HG03571 (cell line): ENCODE measurements around the gene ANKMY1.

Experiments
- ATAC-seq: cut with Tn5 transposase; IDR thresholded peaks from one replicate; pipeline ENCODE4 v1.9.1; 2021; ENCODE audit not compliant: unreplicated experiment

ANKMY1 gene

DNA sequence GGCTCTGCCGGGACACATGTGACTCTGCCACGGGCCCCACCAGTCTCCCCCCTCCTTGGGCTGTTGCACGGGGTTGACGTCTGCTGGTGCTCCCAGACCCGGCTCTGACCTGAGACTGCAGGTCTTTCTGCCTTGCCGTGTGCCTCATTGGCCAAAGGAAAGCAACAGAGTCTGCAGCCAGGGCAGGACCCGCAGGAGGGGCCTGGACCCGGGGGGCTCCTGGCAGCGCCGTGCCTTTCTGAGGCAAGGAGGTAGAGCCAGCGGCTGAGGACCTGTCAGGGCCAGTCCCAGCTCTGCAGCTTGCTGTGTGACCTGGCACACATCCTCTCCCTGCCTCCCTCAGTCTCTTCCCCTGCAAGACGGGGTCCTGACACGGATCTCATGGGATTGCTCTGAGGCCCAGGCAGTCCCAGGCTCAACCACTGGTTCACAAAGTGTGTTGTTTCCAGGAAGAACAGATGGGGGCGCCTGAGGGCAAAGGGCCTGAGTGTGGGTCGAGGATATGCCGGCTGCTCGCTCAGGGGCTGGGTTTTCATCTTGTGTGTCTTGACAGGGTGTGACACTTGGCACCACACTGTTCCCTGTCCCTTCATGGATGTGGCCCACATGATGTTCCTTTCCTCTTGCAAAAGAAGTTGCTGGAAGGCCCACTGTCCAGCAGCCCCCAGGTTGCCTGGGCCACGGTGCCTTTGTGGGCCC is 37.7 kb upstream of the ANKMY1 start:
- ATAC-seq, result no peak

DNA sequence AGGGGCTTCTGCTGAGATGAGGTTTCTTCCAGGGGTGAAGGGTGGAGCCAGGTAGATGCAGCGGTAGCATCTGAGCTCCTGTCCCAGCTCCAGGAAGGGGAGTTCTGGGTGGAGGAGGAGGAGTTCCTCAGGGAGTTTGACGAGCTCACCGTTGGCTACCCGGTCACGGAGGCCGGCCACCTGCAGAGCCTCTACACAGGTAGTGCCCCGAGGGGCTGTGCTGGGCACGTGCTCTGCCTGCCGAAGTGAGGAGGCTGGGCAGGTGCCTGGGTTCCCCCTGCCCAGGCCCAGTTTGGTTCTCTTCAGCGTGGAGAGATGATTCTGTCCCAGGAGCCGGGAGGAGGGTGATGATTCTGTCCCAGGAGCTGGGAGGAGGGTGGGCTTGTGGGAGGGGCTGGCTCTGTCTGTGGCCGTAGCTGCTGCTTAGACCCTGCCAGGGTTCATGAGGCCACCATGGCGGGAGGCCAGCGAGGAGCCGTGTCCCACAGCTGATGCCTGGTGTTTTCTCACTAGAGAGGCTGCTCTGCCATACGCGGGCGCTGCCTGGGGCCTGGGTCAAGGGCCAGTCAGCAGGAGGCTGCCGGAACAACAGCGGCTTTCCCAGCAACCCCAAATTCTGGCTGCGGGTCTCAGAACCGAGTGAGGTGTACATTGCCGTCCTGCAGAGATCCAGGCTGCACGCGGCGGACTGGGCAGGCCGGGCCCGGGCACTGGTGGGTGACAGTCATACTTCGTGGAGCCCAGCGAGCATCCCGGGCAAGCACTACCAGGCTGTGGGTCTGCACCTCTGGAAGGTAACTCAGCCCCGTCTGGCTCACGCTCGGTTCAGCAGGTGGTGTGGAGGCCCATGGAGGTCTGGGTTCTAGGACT is 37.0 kb upstream of the ANKMY1 start:
- ATAC-seq, result no peak

DNA sequence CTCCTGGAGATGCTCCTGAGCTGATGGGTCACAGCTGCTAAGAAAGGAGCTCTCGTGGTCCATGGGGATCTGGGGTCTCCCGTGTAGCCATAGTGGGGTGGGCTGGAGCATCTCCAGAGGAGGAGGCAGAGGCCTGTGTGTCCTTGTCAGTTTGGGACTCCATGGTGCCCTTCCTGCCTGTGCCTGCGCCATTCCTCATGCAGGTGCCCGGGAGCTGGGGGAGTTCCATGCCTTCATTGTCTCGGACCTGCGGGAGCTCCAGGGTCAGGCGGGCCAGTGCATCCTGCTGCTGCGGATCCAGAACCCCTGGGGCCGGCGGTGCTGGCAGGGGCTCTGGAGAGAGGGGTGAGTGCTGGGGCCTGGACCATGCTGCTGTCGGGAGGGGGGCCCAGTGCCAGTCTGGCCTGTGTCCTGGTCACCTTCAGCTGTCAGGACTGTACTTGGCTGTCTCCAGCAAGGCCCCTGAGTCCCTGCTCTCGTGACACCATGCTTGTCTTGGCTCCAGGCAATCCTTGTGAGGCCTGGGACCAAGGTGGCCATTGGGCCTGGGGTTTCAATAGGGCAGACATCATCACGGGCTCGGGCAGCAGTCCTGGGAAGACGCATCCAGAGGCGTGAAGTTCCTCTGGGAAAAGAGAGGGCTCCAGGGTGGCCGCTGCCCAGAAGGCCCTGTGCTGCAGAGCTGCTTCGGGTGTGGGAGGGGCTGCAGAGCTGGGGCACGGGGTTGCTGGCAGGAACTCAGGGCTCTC is 36.1 kb upstream of the ANKMY1 start:
- no peak for ATAC-seq

DNA sequence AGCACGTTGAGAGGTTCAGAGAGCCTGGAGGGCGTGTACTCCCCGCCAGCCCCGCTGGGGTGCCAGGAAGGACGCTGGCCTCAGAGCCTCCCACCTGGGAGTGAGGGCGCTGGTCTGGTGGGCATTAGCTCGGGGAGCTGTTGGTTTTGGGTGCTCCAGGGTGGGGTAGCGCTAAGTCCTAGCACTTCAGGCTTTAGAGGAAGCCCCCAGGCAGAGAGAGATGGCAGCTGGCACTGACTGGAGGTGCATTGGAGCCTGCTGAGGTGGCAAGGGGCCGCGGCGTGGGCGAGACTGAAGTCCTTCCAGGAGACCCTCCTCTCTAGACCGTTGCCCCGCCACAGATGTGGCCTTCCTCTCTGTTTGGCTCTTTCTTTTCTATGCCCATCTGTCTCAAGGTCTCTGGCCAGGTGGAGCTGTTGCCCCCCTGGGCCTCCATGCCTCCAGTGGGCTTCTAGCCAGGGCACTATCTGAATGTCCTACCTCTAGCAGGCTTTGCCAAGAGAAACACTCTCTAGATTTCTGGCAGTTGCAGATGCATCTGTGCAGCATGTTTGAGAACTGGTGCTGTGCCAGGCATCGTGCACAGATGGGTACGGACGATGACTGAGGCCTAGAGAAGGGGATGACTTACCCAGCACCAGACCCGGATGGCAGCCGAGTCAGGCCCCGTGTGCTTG is 35.4 kb upstream of the ANKMY1 start:
- ATAC-seq, result no peak

DNA sequence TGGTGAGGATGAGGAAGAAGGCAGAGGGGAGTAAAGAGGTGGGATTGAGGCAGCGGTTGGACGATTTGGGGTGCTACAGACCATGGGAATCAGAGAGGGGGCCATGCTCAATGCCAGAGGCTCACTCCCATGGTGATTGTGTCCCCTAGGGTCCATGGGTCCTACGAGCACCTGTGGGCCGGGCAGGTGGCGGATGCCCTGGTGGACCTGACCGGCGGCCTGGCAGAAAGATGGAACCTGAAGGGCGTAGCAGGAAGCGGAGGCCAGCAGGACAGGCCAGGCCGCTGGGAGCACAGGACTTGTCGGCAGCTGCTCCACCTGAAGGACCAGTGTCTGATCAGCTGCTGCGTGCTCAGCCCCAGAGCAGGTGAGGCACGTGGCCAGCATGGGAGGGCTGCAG is 34.0 kb upstream of the ANKMY1 start:
- no peak for ATAC-seq

DNA sequence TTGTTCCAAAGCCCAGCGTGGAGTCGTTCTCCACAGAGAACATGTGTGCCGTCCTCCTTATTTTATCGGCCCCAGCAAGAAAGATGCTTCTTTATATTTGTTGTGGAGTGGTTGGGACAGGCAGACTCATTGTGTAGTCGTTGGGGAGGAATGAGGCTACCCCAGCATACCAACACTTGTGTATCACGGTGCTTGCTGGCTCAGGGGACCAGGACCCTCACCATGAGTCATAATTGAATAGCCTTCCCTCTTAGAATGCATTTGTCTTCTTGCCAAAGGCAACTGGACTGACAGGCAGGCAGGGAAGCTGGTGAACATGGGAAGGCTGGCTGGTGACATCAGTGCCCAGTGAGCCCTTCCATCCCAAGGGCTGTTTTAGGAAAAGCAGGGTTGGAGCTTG is 33.4 kb upstream of the ANKMY1 start:
- no peak for ATAC-seq

DNA sequence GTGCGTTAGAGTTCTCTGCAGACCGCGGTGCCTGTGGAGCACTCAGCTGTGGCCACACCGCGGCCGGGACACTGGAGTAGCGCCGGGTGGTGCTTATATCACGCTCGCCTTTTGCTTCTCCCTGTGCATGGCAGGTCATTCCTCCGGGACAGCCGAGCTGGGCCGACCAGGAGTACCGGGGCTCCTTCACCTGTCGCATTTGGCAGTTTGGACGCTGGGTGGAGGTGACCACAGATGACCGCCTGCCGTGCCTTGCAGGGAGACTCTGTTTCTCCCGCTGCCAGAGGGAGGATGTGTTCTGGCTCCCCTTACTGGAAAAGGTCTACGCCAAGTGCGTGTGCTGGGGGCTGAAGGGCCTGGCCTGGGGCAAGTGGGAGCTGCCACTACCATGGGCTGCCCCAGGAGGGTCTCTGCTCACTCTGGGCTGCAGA is 32.9 kb upstream of the ANKMY1 start:
- no peak for ATAC-seq

DNA sequence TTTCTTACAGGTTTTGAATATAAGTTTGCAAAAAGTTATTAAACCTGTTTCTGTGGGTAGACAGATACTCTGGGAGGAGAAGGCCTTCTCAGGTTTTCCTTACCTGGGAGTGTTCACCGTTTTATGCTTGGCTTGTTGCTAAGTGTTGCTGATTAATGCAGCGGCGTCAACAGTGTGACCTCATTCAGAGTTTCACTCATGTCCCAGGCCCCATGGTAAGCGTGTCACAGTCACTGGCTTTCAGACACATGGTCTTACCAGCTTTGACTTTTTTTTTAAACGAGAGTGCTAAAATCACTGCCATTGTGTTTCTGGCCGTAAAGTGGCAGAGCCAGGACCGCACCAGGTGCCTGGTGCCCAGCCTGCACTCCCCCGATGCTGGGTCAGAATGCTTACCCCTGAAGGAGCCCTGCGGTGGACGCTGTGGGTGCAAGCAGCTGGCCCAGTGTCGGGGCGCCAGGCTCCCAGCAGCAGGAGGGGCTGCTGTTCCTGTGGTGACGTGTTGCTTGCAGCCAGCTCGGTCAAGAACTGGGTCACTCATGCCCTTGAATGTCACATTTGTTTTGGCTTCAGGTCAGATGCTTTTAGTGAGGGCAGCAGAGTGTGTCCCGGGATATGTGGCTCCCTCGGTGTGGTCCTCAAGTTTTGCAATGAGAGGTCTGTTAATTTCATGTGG is 32.2 kb upstream of the ANKMY1 start:
- ATAC-seq, result no peak

DNA sequence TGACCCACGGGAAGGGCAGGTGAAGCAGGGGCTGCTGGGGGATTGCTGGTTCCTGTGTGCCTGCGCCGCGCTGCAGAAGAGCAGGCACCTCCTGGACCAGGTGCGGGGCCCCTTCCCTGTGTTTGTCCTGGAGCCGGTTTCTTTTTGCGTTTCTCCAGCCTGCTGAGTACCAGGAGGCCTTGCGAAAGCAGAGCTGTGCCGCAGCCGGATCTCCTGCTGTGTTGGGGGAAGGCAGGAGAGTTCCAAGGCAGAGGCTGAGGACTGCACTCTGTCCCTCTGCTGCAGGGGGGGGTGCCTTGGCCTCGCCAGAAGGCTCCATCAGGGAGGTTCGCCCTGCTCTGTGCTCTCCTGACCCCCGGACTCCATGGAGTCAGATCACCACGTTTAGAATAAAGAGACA is 31.6 kb upstream of the ANKMY1 start:
- no peak for ATAC-seq

DNA sequence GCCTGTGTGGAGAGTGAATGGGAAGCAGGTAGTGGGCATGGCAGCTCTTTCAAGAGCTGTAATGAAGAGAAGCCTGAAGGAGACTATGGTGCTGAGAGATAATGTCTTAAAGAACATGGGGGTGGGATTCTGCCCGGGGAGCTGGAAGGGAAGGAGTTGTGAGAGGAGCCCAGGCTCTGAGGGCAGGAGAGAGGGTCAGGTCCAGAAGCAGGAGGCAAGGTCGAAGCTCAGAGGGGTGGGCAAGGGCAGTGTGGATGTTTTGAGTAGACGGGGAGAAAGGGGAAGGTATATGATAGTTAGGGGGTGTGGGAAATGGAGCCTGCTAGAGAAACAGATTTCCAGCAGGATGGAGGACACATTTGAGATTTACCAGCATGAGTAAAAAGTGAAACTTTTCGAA is 30.9 kb upstream of the ANKMY1 start:
- ATAC-seq, result no peak

DNA sequence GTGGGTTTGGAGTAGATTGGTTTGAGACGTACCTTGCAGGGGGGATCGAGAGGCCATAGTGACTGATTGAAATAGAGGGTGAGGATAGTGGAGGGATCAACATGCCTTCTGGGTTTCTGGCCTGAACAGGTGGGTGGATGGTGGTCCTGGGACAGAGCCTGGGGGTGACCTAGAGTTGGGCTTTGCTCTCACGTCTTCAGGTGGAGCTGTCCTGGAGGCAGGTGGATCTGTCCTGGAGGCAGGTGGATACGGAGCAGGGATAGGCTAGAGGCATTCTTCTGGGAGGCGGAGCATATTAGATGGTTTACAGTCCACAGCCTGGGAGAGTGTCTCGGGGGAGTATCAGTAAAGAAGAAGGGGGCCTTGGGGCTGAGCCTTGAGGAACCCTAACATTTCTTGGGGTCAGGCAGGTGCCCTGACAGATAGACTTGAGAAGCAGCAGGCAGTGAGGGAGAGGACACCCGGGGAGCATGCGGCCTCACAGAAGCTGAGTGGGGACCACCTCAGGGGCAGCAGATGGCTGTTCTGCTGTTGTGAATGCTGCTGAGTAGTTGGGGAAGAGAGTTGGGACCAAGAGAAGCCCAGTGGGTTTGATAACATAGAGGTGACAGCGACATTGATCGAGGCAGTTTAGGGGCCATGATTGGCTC is 30.3 kb upstream of the ANKMY1 start:
- ATAC-seq, result no peak

DNA sequence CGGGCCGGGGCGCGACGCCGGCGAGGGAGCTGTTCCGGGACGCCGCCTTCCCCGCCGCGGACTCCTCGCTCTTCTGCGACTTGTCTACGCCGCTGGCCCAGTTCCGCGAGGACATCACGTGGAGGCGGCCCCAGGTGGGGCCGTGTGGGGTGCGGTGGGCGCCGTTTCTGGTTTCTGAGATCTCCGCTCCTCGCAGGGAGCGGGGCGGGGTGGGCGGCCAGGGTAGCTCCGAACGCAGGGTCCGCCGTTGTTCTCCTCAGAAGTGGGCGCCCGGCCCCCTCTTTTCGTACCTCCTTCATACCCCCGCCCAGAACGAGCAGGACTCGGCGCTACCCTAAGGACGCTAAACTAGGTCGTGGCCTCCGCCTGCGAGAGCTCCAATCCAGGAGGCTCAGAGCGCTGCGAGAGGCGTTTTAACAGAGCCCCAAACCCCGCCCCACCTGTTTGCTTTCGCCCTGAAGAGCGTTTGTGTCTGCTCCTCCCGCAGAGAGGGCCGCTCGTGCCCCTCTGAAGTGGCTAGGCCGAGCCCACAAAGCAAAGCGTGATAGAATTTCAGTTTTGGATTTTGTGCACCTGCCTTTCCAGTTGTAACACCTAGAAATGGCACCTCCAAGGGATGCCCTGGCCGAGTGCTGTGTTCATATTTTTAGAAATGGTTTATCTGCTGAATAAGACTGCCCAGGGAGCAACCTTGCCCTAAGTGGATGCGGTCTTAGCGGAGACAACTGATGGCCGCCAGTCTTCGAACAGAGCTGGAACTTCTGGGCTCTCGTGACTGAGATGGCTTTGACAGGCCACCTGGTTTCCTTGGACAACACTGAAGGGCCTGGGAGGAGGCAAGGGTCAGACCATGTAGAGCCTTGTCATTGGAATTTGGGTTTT is 29.4 kb upstream of the ANKMY1 start:
- peak; percentile 6 for ATAC-seq

DNA sequence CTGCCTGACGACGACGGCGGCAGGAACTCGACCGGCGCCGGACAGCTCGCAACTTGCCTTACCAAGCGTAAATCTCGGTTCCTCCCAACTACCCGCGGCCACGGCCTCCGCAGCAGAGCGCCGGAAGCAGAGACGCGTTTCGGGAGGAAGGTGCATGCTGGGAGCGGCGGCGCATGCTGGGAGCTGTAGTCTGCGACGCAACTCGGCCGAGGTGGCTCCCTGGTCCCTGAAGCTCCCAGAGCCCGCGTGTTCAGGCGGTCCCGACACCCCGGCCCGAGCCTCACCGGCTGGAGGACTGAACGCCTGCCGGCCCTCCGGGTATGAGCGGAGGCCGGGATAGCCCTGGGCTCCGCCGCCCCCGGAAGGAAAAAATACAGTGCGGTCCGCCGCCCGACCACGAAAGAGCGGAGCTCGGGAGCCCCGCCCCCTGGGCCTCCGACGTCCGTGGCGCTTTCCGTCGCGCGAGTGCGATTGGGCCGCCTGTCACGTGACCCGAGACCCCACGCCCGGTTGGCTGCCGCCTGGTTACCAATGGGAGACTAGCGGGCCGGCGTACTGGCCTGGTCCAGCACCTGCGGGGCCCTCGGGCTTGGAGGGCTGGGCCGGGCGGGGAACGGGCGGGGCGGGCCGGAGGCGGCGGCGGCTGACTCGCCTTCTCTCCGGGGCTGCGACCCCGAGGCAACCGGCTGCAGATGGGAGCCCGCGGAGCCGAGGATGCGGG is 28.6 kb upstream of the ANKMY1 start, which contains the start of gene CAPN10:
Gene CAPN10, plus strand, starts transcription at position 537 of the 721 bp plus-strand sequence. Its CDS starts 178 bp downstream, at position 715.
- ATAC-seq, result peak; percentile 53

DNA sequence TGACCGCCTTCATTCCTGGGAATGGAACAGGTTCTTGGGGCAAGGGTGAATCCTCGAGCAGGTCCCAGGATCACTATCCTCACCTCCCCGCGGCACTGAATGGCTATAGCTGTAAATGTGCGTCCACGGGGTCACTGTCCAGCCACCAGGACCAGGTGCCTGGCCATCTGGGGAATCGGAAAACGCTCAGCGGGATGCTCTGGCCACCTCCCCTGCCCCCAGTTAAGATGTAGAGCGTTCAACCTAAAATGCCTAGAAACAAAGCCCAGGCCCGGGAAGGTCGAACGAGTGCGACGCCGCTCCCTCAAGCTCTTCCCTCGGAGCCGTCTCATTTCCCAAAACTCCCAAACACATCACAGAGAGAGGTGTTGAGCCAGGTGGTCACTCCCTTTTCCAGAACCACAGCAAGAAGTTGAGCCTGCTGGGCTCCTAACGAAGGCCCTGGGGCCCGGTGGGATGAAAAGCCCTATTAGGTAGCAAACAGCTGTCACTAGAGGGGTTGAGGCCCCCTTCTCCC is 28.0 kb upstream of the ANKMY1 start:
- ATAC-seq, result no peak

DNA sequence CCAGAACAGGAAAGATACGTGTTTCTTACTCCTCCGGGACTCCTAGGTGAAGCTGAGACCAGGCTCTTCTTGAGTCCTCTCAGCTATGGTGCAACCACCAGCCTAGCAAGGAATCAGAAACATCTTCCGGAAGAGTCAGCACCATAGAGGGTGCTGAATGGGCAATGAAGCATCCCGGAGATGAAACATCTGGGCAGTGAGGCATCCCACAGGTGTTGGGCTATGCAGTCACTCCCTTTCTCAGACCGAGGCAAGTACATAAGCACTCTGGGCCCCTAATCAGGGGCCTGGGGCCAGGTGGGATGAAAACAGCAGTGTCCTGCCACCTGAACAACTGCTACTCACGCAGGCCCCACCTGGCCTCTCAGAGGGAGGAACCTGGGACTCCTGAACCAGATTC is 27.3 kb upstream of the ANKMY1 start:
- ATAC-seq, result peak; percentile 33

DNA sequence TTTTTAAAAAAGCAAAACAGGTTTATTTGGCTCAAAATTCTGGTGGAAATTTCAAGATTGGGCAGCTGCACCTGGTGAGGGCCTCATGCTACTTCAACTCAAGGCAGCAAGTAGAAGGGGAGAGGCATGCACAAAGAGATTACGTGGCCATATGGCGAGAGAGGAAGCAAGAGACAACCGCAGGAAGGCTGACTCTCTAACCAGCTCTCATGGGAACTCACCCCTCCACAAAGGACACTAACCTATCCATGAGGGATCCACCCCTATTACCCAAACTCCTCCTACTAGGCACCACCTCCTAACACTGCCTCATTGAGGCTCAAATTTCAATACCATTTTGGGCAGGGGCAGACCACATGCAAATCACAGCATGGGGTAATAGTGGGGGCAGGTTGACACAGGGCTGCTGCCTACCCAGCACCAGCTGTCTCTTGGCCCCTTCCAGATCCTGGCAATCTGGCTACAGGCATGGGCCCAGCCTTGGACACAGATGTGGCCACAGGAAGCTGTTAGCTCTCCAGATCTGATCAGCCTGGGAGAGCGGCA is 26.8 kb upstream of the ANKMY1 start:
- ATAC-seq, result peak; percentile 45

DNA sequence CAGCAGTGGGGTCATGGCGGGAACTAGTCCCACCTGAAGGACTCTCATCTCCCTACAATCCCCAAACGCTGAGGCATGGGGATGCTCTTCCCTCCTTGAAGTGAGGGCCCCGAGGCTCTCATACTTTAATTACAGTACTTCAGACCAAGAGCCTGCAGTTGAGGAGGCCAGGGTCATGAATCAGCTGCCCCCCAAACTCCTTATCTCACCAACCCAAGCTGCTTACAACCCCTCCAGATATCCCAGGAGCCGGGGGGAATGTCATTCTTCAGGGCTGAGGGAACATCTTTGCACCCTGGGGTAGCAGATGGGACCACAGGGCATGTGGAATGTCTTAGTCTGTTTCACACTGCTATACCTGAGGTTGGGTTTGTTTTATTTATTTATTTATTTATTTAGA is 26.0 kb upstream of the ANKMY1 start:
- no peak for ATAC-seq

DNA sequence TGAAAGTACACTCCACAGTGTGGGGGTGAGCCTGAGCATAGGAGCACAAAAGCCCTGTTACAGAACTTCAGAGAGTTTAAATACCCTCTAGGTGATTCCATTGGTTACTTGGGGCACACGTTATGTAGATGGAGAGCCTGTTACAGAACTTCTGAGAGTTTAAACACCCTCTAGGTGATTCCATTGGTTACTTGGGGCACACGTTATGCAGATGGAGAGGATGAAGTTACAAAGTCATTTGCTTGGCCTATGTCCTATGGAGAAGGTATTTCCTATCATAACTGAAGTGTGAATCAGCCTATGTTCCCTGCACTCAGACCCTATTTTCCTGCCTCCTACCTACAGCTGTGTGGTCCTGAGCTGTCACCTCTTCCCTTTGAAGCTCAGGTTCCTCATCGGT is 25.0 kb upstream of the ANKMY1 start:
- no peak for ATAC-seq
